IMR-90 (cell line): Measurements from ENCODE around the gene SLC25A44. TPM values are rescaled to one million over a fixed set of nuclear protein-coding genes. Genes with fewer than 3 reads are reported as not detected.
A peak's percentile ranks its signal among the peaks of the same experiment; 100 is the strongest.

Experiments
- ATAC-seq: fragments of 200-7000 bp; cut with Tn5 transposase; 2 replicates; pipeline ENCODE4 v1.9.1; 2020; ENCODE audit warnings: low read depth, mild to moderate bottlenecking, moderate library complexity
- Bru-seq: library from RNA; stranded (reverse); fragments of 400-500 nt; gene quantifications from one replicate; lab custom pipeline; 2021; lab: Mats Ljungman, UMichigan
- BruChase-seq, 2 experiments: library from RNA; stranded (reverse); fragments of 400-500 nt; gene quantifications; one replicate each; lab custom pipeline; 2021; lab: Mats Ljungman, UMichigan
- BruUV-seq: library from RNA; stranded (reverse); fragments of 400-500 nt; replicated peaks from 2 replicates; lab custom pipeline; 2021; lab: Mats Ljungman, UMichigan
- CTCF ChIA-PET: fragments of 300-600 bp; formaldehyde crosslinking; extraction: SDS; loops from one replicate; lab custom pipeline; 2021; ENCODE audit warnings: antibody characterized with exemption; lab: Yijun Ruan, JAX
- POLR2A ChIA-PET: fragments of 300-600 bp; sonication (Branson Sonifier 250); formaldehyde crosslinking; loops from one replicate; lab custom pipeline; 2022; ENCODE audit warnings: antibody characterized with exemption; ENCODE audit not compliant: unreplicated experiment; lab: Charles Lee
- DNase-seq: peaks from one replicate; pipeline ENCODE4 v3.0.0; 2013
- H2AFZ ChIP-seq: replicated peaks from 2 replicates; pipeline ENCODE3; 2013; ENCODE audit warnings: low read length, mild to moderate bottlenecking; ENCODE audit not compliant: poor library complexity
- H2AK5ac ChIP-seq: 2 replicates; pipeline ENCODE4 v1.6.1; 2013; ENCODE audit warnings: low read depth, low read length, inconsistent platforms
- H2AK9ac ChIP-seq: replicated peaks from 2 replicates; pipeline ENCODE3; 2013; ENCODE audit warnings: mild to moderate bottlenecking, low read depth, low read length, moderate library complexity; ENCODE audit not compliant: poor library complexity
- H2BK120ac ChIP-seq: 2 replicates; pipeline ENCODE4 v1.6.1; 2013; ENCODE audit warnings: low read depth, low read length, inconsistent platforms
- H2BK15ac ChIP-seq: 3 replicates; pipeline ENCODE4 v1.6.1; 2013; ENCODE audit warnings: low read depth, low read length, inconsistent platforms
- H2BK20ac ChIP-seq: 2 replicates; pipeline ENCODE4 v1.6.1; 2013; ENCODE audit warnings: low read depth, mild to moderate bottlenecking, inconsistent platforms, low read length, moderate library complexity
- H2BK5ac ChIP-seq: 2 replicates; pipeline ENCODE4 v1.6.1; 2013; ENCODE audit warnings: mild to moderate bottlenecking, low read depth, low read length, inconsistent platforms; ENCODE audit not compliant: poor library complexity, severe bottlenecking
- H3K14ac ChIP-seq: replicated peaks from 2 replicates; pipeline ENCODE4 v1.6.1; 2013; ENCODE audit warnings: low read depth, low read length, inconsistent platforms
- H3K18ac ChIP-seq: 2 replicates; pipeline ENCODE4 v1.6.1; 2013; ENCODE audit warnings: low read depth, low read length, control low read depth
- H3K23ac ChIP-seq: 2 replicates; pipeline ENCODE4 v1.6.1; 2013; ENCODE audit warnings: low read depth, low read length, inconsistent platforms
- H3K27ac ChIP-seq: 2 replicates; pipeline ENCODE4 v1.5.1; 2013; ENCODE audit warnings: mild to moderate bottlenecking, control low read depth, low read length; ENCODE audit not compliant: insufficient read depth
- H3K27me3 ChIP-seq: 2 replicates; pipeline ENCODE4 v1.6.1; 2013; ENCODE audit warnings: low read length; ENCODE audit not compliant: control insufficient read depth, insufficient read depth
- H3K36me3 ChIP-seq: 2 replicates; pipeline ENCODE4 v1.6.1; 2013; ENCODE audit warnings: low read length, mixed read lengths; ENCODE audit not compliant: control insufficient read depth, insufficient read depth
- H3K4ac ChIP-seq: 2 replicates; pipeline ENCODE4 v1.6.1; 2013; ENCODE audit warnings: low read depth, low read length, inconsistent platforms
- H3K4me1 ChIP-seq: 2 replicates; pipeline ENCODE4 v1.6.1; 2013; ENCODE audit warnings: low read length, mixed read lengths; ENCODE audit not compliant: control insufficient read depth, insufficient read depth
- H3K4me2 ChIP-seq: 2 replicates; pipeline ENCODE4 v1.6.1; 2013; ENCODE audit warnings: low read depth, mild to moderate bottlenecking, control low read depth, low read length, moderate library complexity
- H3K4me3 ChIP-seq: 2 replicates; pipeline ENCODE4 v1.5.1; 2013; ENCODE audit warnings: low read depth, mild to moderate bottlenecking, control low read depth, low read length, moderate library complexity; ENCODE audit not compliant: insufficient read depth
- H3K56ac ChIP-seq: 2 replicates; pipeline ENCODE4 v1.6.1; 2013; ENCODE audit warnings: low read length, inconsistent platforms; ENCODE audit not compliant: insufficient read depth; ENCODE audit errors: extremely low read depth
- H3K79me1 ChIP-seq, 2 experiments: 2 replicates each; pipeline ENCODE4 v1.6.1; 2013; ENCODE audit warnings: low read length in 2 of 2, inconsistent platforms in 1 of 2, low read depth in 1 of 2
- H3K9ac ChIP-seq: 2 replicates; pipeline ENCODE4 v1.6.1; 2013; ENCODE audit warnings: low read depth, low read length, control low read depth
- H3K9me1 ChIP-seq: 2 replicates; pipeline ENCODE4 v1.6.1; 2013; ENCODE audit warnings: low read length, inconsistent platforms; ENCODE audit not compliant: insufficient read depth
- H3K9me3 ChIP-seq: 2 replicates; pipeline ENCODE4 v1.6.1; 2013; ENCODE audit warnings: low read length; ENCODE audit not compliant: control insufficient read depth, insufficient read depth
- H4K20me1 ChIP-seq: 2 replicates; pipeline ENCODE4 v1.6.1; 2013; ENCODE audit warnings: low read length, inconsistent platforms; ENCODE audit not compliant: insufficient read depth
- H4K5ac ChIP-seq: 2 replicates; pipeline ENCODE4 v1.6.1; 2013; ENCODE audit warnings: mild to moderate bottlenecking, low read depth, low read length, control low read depth
- H4K8ac ChIP-seq, 2 experiments: 2 replicates each; pipeline ENCODE4 v1.6.1; 2013; ENCODE audit warnings: low read depth in 2 of 2, low read length in 2 of 2, control low read depth in 1 of 2, inconsistent platforms in 1 of 2
- H4K91ac ChIP-seq: 2 replicates; pipeline ENCODE4 v1.6.1; 2013; ENCODE audit warnings: low read depth, low read length, inconsistent platforms; ENCODE audit not compliant: insufficient read depth
- CHD1 ChIP-seq: IDR thresholded peaks from 2 replicates; pipeline ENCODE4 v1.6.1; 2012; ENCODE audit warnings: low read depth, low read length, improper control_type of control experiment
- ELK1 ChIP-seq: fragments of 150-350 bp; IDR thresholded peaks from 2 replicates; pipeline ENCODE4 v1.6.1; 2016; ENCODE audit warnings: low read depth, mild to moderate bottlenecking, low read length, moderate library complexity, borderline replicate concordance
- FOS ChIP-seq: fragments of 150-350 bp; IDR thresholded peaks from 2 replicates; pipeline ENCODE4 v1.6.1; 2016; ENCODE audit warnings: low read depth, low read length
- MAFK ChIP-seq: IDR thresholded peaks from 2 replicates; pipeline ENCODE4 v1.6.1; 2012; ENCODE audit warnings: low read depth, low read length, improper control_type of control experiment
- MXI1 ChIP-seq: IDR thresholded peaks from 2 replicates; pipeline ENCODE4 v1.6.1; 2012; ENCODE audit warnings: low read depth, mild to moderate bottlenecking, low read length, moderate library complexity, borderline replicate concordance
- NFE2L2 ChIP-seq: fragments of 150-350 bp; IDR thresholded peaks from 2 replicates; pipeline ENCODE4 v1.6.1; 2016; ENCODE audit warnings: low read depth, mild to moderate bottlenecking, low read length
- POLR2A ChIP-seq: IDR thresholded peaks from 2 replicates; pipeline ENCODE4 v1.6.1; 2012; ENCODE audit warnings: mild to moderate bottlenecking, low read depth, low read length
- RFX5 ChIP-seq: IDR thresholded peaks from 2 replicates; pipeline ENCODE4 v1.8.0; 2012; ENCODE audit warnings: low read depth, mild to moderate bottlenecking, low read length, moderate library complexity
- WGBS, 2 experiments: methylation state at CpG; one replicate each; pipeline versions ENCODE4 v1.1.5 to v1.1.7; 2013; ENCODE audit warnings: missing lambda C conversion rate in 2 of 2; ENCODE audit not compliant: insufficient read length in 1 of 2; ENCODE audit errors: extremely low coverage in 2 of 2; 5-methylcytosine and 5-hydroxymethylcytosine counted together
- dilution Hi-C: fragments of 300-500 bp; cut with HindIII; formaldehyde crosslinking; loops from one replicate; pipeline ENCODE4 v1.14.3; 2018; ENCODE audit warnings: low sequenced_read_pairs; ENCODE audit not compliant: unreplicated experiment
- in situ Hi-C: fragments of 300-500 bp; cut with MboI; formaldehyde crosslinking; loops from 3 replicates; pipeline ENCODE4 v1.14.3; 2019; ENCODE audit warnings: low sequenced_read_pairs, inconsistent platforms, mixed read lengths
- intact Hi-C: fragments of 100-400 bp; cut with micrococcal nuclease; formaldehyde crosslinking; loops from 2 replicates; pipeline ENCODE4 v1.10.0; 2022
- long read RNA-seq: library from polyadenylated mRNA; unstranded; transcript quantifications from one replicate; pipeline ENCODE4 v2.0.0, GENCODE V29; 2021; ENCODE audit not compliant: unreplicated experiment
- polyA plus RNA-seq, 3 experiments: library from polyadenylated mRNA; depleted of rRNA; stranded (reverse); fragments of >200 nt; gene quantifications; 2 replicates each; pipeline ENCODE4 v1.2.3, GENCODE V29; 2012; ENCODE audit warnings: low replicate concordance in 1 of 3
- total RNA-seq: library from RNA; depleted of rRNA; stranded (reverse); fragments of >200 nt; gene quantifications from 2 replicates; pipeline ENCODE4 v1.2.3, GENCODE V29; 2012; rRNA removed
- TF ChIP-seq, protein P1 (sequence below): conservative IDR thresholded peaks from 2 replicates; pipeline ENCODE4 v1.5.1; 2012; ENCODE audit warnings: mild to moderate bottlenecking, low read depth, low read length, improper control_type of control experiment

The SLC25A44 gene, protein sequence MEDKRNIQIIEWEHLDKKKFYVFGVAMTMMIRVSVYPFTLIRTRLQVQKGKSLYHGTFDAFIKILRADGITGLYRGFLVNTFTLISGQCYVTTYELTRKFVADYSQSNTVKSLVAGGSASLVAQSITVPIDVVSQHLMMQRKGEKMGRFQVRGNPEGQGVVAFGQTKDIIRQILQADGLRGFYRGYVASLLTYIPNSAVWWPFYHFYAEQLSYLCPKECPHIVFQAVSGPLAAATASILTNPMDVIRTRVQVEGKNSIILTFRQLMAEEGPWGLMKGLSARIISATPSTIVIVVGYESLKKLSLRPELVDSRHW
- total RNA-seq (12.7 and 12.8 TPM in 2 replicates), polyA plus RNA-seq (2012; rRNA removed) (19.7 and 20.2 TPM in 2 replicates), Bru-seq, nascent RNA (percentile 80 among the genes with signal in this experiment), BruChase-seq, experiment 1, labeled RNA remaining after a 6-hour chase (percentile 82 among the genes with signal in this experiment), BruChase-seq, experiment 2, labeled RNA remaining after a 2-hour chase (percentile 88 among the genes with signal in this experiment)
- polyA plus RNA-seq (2012; cell fraction: cytosol; rRNA removed): 10.9 and 12.2 TPM in 2 replicates
- polyA plus RNA-seq (2012; cell fraction: nucleus; rRNA removed; ENCODE audit: low replicate concordance): 12.2 and 20.8 TPM in 2 replicates
- long read RNA-seq, transcript SLC25A44-201 (4 exons, 3,482 nt): major isoform, 7 of 13 reads
- long read RNA-seq, partial matches to known transcripts: 0 of 13 reads
- long read RNA-seq, other reads (novel, unspliced or antisense): 6 of 13 reads

DNA sequence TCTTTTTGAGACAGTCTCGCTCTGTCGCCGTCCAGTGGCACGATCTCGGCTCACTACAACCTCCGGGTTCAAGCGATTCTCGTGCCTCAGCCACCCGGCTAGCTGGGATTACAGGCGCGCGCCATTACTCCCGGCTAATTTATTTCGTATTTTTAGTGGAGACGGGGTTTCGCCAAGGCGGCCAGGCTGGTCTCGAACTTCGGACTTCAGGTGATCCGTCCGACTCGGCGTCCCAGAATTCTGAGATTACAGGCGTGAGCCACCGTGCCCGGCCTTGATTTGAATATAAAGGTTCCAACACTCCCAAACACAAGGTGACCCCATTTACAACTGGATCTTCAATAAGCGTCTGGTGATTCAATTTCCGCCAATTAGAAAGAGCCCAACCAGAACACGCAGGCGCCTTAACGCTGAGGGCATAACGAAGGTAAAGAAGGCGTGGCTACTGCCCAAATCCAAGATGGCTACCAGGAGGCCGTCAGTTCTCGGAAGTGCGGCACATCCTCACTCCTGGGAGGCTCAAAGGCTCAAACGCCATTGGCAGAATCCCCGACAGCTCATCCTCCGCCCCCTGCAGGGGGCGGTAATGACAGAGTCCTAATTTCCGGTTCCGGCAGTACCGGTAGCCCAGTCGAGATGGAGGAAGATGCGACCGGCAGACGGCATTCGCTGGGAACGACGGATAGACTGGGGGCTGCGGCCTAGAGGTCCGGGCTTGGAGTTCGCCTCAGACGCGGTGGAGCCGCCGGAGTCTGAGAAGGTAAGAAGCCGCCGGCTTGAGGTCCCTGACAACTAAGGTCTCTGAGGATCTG lies at the start of gene SLC25A44:
TSS of gene SLC25A44 (plus strand) at position 617 of the 812 bp plus-strand sequence. CDS start 5,744 bp downstream, outside the sequence.
- in situ Hi-C loops: no loop called here
- peak within 1 kb of the TSS; percentile 93 for H2AFZ ChIP-seq
- peak within 1 kb of the TSS; percentile 53 for H2BK120ac ChIP-seq
- H3K27me3 ChIP-seq: no peaks in the 10 kb centered on the region
- H3K4me3 ChIP-seq: peak within 1 kb of the TSS; percentile 60
- H2AK5ac ChIP-seq: peak within 1 kb of the TSS; percentile 93
- no peaks in the 10 kb centered on the region for H3K4me1 ChIP-seq
- WGBS, 2 experiments: 0% methylated on average over 10 of the region's 59 CpGs; no CpG with 5 or more reads in 1 of the 2 experiments
- H2AK9ac ChIP-seq: peak within 1 kb of the TSS; percentile 89
- DNase-seq: peak; percentile 99
- H3K36me3 ChIP-seq: peaks cover 7% of the 10 kb centered on the region; the same call in 1 of the 2 replicates
- H3K4ac ChIP-seq: peak within 1 kb of the TSS; percentile 86
- ChIA-PET CTCF (interaction anchor here (0.7 kb wide), 1 partner anchor 103 kb away, joined by 6 read pairs; no protein-coding TSS in a partner anchor), POLR2A (interaction anchor here (0.5 to 1.5 kb wide), 4 partner anchors 16 to 217 kb away, joined by 3 to 16 read pairs (median 4); partner anchors contain the start of gene PMF1)
- peak within 1 kb of the TSS; percentile 84 to 94 for H4K8ac ChIP-seq
- peak within 1 kb of the TSS; percentile 62 for H4K5ac ChIP-seq
- H3K9ac ChIP-seq: peak within 1 kb of the TSS; percentile 82
- peak; percentile 99 for ATAC-seq
- H3K56ac ChIP-seq: peak within 1 kb of the TSS; percentile 72
- no peaks in the 10 kb centered on the region for H3K9me3 ChIP-seq
- H4K20me1 ChIP-seq: peaks cover 13% of the 10 kb centered on the region
- peak within 1 kb of the TSS; percentile 57; the same call in 1 of the 3 replicates for H2BK15ac ChIP-seq
- H3K23ac ChIP-seq: peak within 1 kb of the TSS; percentile 93
- dilution Hi-C loops: no loop called here
- H3K4me2 ChIP-seq: peak within 1 kb of the TSS; percentile 79
- H2BK5ac ChIP-seq: peak within 1 kb of the TSS; percentile 57
- intact Hi-C loops: loop anchor here (2.0 kb wide), 1 partner anchor 47 kb away; no protein-coding TSS in a partner anchor
- BruUV-seq: TSS peak; percentile 77
- peak within 1 kb of the TSS; percentile 48 for H4K91ac ChIP-seq
- H3K27ac ChIP-seq: peak within 1 kb of the TSS; percentile 68
- H3K9me1 ChIP-seq: peaks cover 12% of the 10 kb centered on the region
- H3K79me1 ChIP-seq: peaks cover 22 to 45% of the 10 kb centered on the region in 2 experiments
- H3K18ac ChIP-seq: peak within 1 kb of the TSS; percentile 20; the same call in 1 of the 2 replicates
- H3K14ac ChIP-seq: peak within 1 kb of the TSS; percentile 87
- no peak within 1 kb of the TSS for H2BK20ac ChIP-seq
- TF ChIP-seq RFX5 (no peak), MAFK (no peak), CHD1 (no peak), POLR2A (peak; percentile 92), FOS (0 out of 2 replicates have a peak, but pooled peaks have one; percentile 2), NFE2L2 (no peak), ELK1 (no peak), MXI1 (peak; percentile 25; the same call in 1 of the 2 replicates)
- TF ChIP-seq, protein P1, sequence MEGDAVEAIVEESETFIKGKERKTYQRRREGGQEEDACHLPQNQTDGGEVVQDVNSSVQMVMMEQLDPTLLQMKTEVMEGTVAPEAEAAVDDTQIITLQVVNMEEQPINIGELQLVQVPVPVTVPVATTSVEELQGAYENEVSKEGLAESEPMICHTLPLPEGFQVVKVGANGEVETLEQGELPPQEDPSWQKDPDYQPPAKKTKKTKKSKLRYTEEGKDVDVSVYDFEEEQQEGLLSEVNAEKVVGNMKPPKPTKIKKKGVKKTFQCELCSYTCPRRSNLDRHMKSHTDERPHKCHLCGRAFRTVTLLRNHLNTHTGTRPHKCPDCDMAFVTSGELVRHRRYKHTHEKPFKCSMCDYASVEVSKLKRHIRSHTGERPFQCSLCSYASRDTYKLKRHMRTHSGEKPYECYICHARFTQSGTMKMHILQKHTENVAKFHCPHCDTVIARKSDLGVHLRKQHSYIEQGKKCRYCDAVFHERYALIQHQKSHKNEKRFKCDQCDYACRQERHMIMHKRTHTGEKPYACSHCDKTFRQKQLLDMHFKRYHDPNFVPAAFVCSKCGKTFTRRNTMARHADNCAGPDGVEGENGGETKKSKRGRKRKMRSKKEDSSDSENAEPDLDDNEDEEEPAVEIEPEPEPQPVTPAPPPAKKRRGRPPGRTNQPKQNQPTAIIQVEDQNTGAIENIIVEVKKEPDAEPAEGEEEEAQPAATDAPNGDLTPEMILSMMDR: peak; percentile 61
